Stimulated activated CD8-positive, alpha-beta memory T cell treated with anti-CD3 and anti-CD28 coated beads, Interleukin-4, amount 100 ng/mL, for 1 hour (primary cell): Measurements from ENCODE around the gene MRPL55.

Experiments
- DNase-seq, 2 donors: peaks; one replicate each; pipeline ENCODE4 v3.0.0-alpha.2; 2020; ENCODE audit warnings: low read depth in 2 of 2, low spot score in 1 of 2

MRPL55 gene

DNA sequence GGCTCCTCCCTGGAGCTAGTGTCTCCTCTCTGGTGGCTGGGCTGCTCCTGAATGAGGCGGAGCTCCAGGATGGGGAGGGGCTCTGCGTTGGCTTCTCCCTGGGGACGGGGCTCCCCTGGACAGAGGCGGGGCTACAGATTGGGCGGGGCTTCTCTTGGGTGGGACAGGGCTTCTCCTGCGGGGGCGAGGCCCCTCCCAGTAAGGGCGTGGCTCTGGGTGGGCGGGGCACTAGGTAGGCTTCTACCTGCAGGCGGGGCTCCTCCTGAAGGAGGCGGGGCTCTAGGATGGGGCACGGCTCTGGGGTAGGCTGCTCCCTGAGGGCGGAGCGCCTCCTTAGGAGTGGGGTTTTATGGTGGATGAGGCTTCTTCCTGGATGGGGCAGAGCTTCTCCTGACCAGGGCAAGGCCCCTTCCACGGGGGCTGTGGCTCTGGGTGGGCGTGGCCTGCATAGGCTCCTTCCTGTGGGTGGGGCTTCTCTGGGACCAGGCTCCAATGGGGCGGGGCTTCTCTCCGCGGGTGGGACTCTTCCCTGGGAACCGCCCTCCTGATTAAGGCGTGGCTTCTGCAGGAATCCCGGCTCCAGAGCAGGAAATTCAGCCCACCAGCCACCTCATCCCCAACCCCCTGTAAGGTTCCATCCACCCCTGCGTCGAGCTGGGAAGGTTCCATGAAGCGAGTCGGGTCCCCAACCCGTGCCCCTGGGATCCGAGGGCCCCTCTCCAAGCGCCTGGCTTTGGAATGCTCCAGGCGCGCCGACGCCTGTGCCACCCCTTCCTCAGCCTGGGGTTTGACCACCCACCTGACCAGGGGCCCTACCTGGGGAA, 49.3 kb downstream of the MRPL55 start:
- no peak for DNase-seq

- DNase-seq: no peak
Observed at GRCh38 chr1:228058949-228059633, 50.0 kb downstream of the MRPL55 start.

DNA sequence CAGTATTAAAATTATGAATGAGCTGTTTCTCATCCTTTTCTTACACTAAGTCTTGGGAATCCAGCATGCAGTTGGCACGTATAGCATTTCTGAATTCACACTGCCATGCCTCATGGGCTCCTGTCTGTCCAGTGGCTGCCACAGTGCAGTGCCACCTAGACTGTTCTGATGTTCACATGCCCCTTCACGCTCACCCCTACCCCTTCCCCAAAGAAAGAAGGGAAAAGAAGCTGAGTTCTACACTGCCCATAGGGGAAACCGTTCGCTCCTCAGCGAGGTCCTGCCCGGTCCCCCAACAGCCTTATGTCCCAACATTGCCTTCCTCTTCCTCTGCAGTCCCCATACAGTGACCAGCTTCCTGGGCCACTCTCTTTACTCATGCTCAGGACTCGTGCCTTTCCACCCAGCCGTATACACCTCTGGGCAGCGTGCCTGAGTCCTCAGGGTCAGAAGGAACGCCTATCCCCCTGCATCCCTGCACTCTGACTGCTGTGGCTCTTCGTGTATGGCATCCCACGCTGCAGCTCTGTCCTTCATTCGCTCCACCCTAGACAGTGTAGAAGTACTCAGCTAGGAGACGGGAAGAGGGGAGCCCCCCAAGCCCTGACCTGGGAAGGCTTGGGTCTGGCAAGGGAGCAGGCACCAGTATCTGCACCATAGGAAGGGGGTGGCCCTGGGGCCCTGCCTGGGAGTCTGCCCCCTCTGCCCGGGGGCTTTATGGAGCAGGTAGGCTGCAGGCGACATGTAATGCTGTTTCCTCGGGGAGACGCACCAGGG, 50.7 kb downstream of the MRPL55 start:
- DNase-seq: no peak
